Progenitor cell of endocrine pancreas (in vitro differentiated cells): ENCODE measurements around the gene KMT2D. TPM values are rescaled to one million over a fixed set of nuclear protein-coding genes. Genes with fewer than 3 reads are reported as not detected.
A peak's percentile ranks its signal among the peaks of the same experiment; 100 is the strongest.

ENCODE experiments used
- DNase-seq: peaks from one replicate; pipeline ENCODE4 v3.0.0; 2021; ENCODE audit warnings: low spot score; ENCODE audit not compliant: unreplicated experiment
- H3K27ac Mint-ChIP-seq: 2 replicates; pipeline ENCODE4 v1.8.0; 2021; ENCODE audit warnings: mild to moderate bottlenecking, moderate library complexity, mixed read lengths
- H3K27me3 Mint-ChIP-seq: 2 replicates; pipeline ENCODE4 v1.8.0; 2021; ENCODE audit warnings: mixed read lengths
- H3K36me3 Mint-ChIP-seq: 2 replicates; pipeline ENCODE4 v1.8.0; 2022; ENCODE audit warnings: mixed read lengths; ENCODE audit not compliant: insufficient read depth
- H3K4me1 Mint-ChIP-seq: 2 replicates; pipeline ENCODE4 v1.8.0; 2021; ENCODE audit warnings: low read depth, mixed read lengths
- H3K4me3 Mint-ChIP-seq: 2 replicates; pipeline ENCODE4 v1.8.0; 2021; ENCODE audit warnings: low read depth, mild to moderate bottlenecking, moderate library complexity, mixed read lengths
- H3K9me3 Mint-ChIP-seq: 2 replicates; pipeline ENCODE4 v1.8.0; 2021; ENCODE audit warnings: low read depth, mixed read lengths
- total RNA-seq: library from RNA; stranded (reverse); gene quantifications from 2 replicates; pipeline ENCODE4 v1.2.1, GENCODE V29; 2021
- TF ChIP-seq, protein P1 (sequence below): fragments of 200-600 bp; sonication (generic); IDR thresholded peaks from one replicate; pipeline ENCODE4 v1.5.0; 2021; ENCODE audit warnings: antibody characterized with exemption, mild to moderate bottlenecking; ENCODE audit not compliant: unreplicated experiment

Gene KMT2D
- total RNA-seq, 1 donor from 2014 or later: 132 TPM

DNA sequence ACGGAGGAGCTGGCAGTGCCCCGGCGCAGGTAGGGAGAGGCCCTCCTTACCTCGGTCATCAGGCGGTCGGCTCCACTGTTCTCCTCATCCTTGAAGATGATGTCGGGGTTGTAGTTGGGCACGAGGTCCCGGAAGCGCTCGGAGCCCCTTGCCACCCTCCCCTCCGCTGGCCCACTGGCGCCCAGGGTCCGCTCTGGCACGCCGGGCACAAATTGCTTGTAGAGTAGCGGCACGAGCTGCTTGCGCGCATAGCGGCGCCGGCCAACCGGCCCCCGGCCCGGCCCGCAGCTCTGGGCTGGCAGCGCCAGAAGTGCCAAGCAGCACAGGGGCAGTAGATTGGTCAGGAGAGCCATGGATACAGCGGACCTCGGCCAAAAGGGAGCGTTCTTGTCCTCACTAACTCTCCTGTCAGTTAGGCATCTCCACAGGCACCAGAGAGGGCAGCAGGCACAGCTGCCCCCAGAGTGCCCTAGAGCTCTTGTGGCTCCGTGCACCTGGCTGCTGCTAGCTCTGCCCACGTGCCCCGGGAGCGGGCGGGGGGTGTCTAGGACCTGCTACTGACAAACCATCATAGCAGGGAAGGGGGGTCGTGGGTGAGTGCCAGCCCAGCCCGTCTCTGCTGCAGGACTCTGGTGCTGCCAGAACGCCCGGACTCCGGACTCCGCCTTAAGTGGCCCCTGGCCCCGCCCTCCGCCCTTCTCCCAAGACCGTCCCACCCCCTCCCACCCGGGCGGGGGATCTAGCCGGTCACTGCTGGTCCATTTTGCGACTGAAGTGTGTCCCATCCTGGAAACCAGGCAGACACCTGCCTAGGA, 33.8 kb upstream of the KMT2D start, which contains the start of gene DHH:
DHH (minus strand) TSS at position 642 of the 815 bp plus-strand sequence; CDS start at position 353, 289 bp downstream.
- Mint-ChIP-seq H3K27me3 (peaks cover 61% of the 10 kb centered on the region), H3K36me3 (peaks cover 13% of the 10 kb centered on the region), H3K9me3 (no peaks in the 10 kb centered on the region), H3K4me1 (peaks cover 13% of the 10 kb centered on the region), H3K27ac (peak within 1 kb of the TSS; percentile 47), H3K4me3 (no peak within 1 kb of the TSS)
- TF ChIP-seq, protein P1, sequence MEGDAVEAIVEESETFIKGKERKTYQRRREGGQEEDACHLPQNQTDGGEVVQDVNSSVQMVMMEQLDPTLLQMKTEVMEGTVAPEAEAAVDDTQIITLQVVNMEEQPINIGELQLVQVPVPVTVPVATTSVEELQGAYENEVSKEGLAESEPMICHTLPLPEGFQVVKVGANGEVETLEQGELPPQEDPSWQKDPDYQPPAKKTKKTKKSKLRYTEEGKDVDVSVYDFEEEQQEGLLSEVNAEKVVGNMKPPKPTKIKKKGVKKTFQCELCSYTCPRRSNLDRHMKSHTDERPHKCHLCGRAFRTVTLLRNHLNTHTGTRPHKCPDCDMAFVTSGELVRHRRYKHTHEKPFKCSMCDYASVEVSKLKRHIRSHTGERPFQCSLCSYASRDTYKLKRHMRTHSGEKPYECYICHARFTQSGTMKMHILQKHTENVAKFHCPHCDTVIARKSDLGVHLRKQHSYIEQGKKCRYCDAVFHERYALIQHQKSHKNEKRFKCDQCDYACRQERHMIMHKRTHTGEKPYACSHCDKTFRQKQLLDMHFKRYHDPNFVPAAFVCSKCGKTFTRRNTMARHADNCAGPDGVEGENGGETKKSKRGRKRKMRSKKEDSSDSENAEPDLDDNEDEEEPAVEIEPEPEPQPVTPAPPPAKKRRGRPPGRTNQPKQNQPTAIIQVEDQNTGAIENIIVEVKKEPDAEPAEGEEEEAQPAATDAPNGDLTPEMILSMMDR: no peak
- DNase-seq: no peak

DNA sequence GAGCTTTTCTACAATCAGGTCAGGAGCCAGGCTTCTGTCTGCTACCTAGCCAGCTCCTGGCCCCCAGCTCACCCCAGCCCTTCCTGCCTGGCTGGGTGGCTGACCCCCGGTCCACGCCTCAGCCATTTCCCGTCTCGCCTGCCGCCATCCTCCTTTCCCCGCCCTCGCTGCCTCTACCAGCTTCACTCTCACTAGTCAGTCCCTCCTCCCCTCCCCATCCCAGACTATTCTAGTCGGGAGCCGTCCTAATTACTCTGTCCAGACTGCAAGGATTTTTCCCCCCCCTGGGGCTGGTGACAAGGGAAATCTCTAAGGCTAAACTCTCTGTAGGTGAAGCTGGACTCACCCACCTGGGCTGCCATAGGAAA, 33.2 kb upstream of the KMT2D start:
- H3K4me1 Mint-ChIP-seq: peaks cover 13% of the 10 kb centered on the region
- H3K36me3 Mint-ChIP-seq: peaks cover 13% of the 10 kb centered on the region
- TF ChIP-seq, protein P1: no peak
- H3K9me3 Mint-ChIP-seq: no peaks in the 10 kb centered on the region
- no peak for DNase-seq
- peak overlapping the region; percentile 47 for H3K27ac Mint-ChIP-seq
- H3K27me3 Mint-ChIP-seq: peaks cover 66% of the 10 kb centered on the region
- no peak overlapping the region for H3K4me3 Mint-ChIP-seq

DNA sequence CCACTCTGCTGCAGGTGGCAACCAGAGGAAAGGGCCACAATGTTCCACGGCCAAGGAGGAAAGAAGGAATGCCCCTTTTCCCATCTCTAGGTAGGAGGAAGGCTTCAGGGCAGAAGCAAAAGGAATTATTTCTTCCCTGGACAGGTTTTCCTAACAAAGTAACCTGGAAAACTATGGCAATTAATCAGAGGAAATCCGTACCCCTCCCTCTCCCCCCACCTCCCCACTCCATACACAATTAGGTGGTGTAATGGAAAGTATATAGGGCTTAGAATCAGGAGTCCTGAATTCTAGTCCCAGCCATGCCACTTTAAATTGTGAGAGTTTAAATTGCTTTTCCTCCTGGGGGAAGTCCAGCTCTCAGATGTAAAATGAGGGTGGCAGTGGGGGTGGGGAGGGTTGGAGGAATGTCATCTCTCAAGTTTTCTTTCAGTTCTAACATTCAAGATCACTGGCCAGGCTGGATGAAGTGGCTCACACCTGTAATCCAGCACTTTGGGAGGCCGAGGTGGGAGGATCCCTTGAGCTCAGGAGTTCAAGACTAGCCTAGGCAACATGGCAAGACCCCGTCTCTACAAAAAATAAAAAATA, 32.3 kb upstream of the KMT2D start:
- Mint-ChIP-seq H3K36me3 (peaks cover 7% of the 10 kb centered on the region), H3K27ac (no peak overlapping the region), H3K27me3 (peaks cover 75% of the 10 kb centered on the region), H3K4me1 (peaks cover 13% of the 10 kb centered on the region), H3K4me3 (no peak overlapping the region), H3K9me3 (no peaks in the 10 kb centered on the region)
- DNase-seq: no peak
- TF ChIP-seq, protein P1: no peak

DNA sequence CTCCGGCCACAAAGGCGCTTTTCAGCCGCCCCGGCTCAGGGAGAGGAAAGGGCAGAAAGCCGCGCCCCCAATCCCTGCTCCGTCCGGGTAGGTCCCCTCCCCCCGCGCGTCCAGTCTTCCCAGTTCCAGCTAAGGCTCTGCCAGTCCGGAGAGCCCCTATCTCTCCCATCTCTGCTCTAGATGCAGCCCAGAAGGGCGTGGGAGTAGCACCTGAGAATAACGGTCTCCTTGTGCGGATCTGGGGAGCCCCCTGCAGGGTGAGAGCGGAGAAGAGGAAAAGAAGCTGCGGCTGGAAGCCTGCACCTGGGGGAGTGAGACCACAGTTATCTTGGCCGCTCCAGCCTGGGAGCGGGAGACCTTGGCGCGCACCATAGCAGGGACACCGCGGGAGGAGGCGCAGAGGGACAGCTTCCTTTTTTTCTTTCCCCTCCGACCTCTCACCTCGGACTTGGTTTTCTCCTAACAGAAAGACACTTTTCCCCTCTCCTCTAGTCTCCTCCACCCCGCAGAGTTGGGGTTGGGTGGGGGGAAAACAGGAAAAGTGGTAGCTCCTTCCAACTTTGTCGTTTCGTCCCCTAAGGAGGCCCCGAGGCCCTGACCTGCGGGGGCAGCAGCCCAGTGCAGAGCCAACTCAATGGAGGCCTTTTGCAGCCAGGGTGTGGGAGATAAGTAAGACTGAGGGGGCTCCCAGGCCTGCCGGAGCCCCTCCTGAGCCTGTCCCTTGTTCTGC, 31.7 kb upstream of the KMT2D start:
- H3K9me3 Mint-ChIP-seq: no peaks in the 10 kb centered on the region
- peak; percentile 35 for DNase-seq
- peaks cover 13% of the 10 kb centered on the region for H3K4me1 Mint-ChIP-seq
- TF ChIP-seq, protein P1: peak; percentile 55
- H3K27ac Mint-ChIP-seq: no peak overlapping the region
- no peak overlapping the region for H3K4me3 Mint-ChIP-seq
- H3K36me3 Mint-ChIP-seq: peaks cover 6% of the 10 kb centered on the region
- H3K27me3 Mint-ChIP-seq: peaks cover 75% of the 10 kb centered on the region

DNA sequence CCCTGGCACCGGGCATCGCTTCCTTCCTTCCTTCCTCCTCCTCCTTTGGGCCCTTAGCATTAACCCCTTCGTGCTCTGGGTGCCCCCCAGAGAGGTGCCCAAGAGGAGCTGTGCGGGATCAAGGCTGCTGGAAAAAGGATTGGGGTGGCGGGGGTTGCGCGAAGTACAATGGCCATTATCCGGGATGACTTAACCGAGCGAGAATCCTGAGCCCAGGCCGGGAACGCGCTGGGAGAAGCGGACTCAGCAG, 31.2 kb upstream of the KMT2D start:
- Mint-ChIP-seq H3K4me1 (peaks cover 13% of the 10 kb centered on the region), H3K36me3 (peaks cover 6% of the 10 kb centered on the region), H3K4me3 (no peak overlapping the region), H3K27me3 (peaks cover 78% of the 10 kb centered on the region), H3K27ac (no peak overlapping the region), H3K9me3 (no peaks in the 10 kb centered on the region)
- no peak for DNase-seq
- TF ChIP-seq, protein P1: no peak
